Esophagus muscularis mucosa (tissue), 4 donors: ENCODE results near the gene PLCD1. TPM values are rescaled to one million over a fixed set of nuclear protein-coding genes. Genes with fewer than 3 reads are reported as not detected.

ENCODE experiments used
- DNase-seq: peaks from one replicate; pipeline ENCODE4 v3.0.0-alpha.2; 2017; ENCODE audit errors: extremely low spot score
- H3K27ac ChIP-seq, 4 donors: fragments of 200-600 bp; sonication (generic); replicated peaks in 1 of 4; 1 replicate in 3 of 4; 2 replicates in 1 of 4; pipeline ENCODE4 v1.5.1; 2016 to 2019; ENCODE audit warnings: mild to moderate bottlenecking in 1 of 4
- H3K27me3 ChIP-seq, 4 donors: fragments of 200-600 bp; sonication (generic); one replicate each; pipeline versions ENCODE4 v1.5.1 to v1.6.0; 2016 to 2019
- H3K36me3 ChIP-seq, 4 donors: fragments of 200-600 bp; sonication (generic); one replicate each; pipeline ENCODE4 v1.5.1; 2016 to 2019
- H3K4me1 ChIP-seq, 4 donors: fragments of 200-600 bp; sonication (generic); one replicate each; pipeline ENCODE4 v1.5.1; 2016 to 2019
- H3K4me3 ChIP-seq, 4 donors: fragments of 200-600 bp; sonication (generic); 1 replicate in 2 of 4; 2 replicates in 2 of 4; pipeline ENCODE4 v1.5.1; 2016 to 2019; ENCODE audit warnings: mild to moderate bottlenecking in 4 of 4, moderate library complexity in 1 of 4
- H3K9me3 ChIP-seq, 4 donors: fragments of 200-600 bp; sonication (generic); 1 replicate in 3 of 4; 2 replicates in 1 of 4; pipeline ENCODE4 v1.5.1; 2016 to 2019
- CTCF ChIP-seq, 3 experiments: fragments of 200-600 bp in 2 of 3; fragments of 450-650 bp in 1 of 3; sonication (generic) in 2 of 3; IDR thresholded peaks; one replicate each; pipeline ENCODE4 v1.5.1; 2017 to 2019; ENCODE audit warnings: antibody characterized with exemption in 3 of 3, mild to moderate bottlenecking in 2 of 3, moderate library complexity in 1 of 3
- EP300 ChIP-seq: sonication (generic); formaldehyde crosslinking; IDR thresholded peaks from one replicate; pipeline ENCODE4 v1.6.1; 2017; ENCODE audit warnings: antibody characterized with exemption
- POLR2A ChIP-seq: fragments of 450-650 bp; IDR thresholded peaks from one replicate; pipeline ENCODE4 v1.6.1; 2017; ENCODE audit warnings: antibody characterized with exemption, moderate library complexity, mild to moderate bottlenecking, low read depth
- POLR2AphosphoS5 ChIP-seq, 2 donors: sonication (generic); formaldehyde crosslinking; IDR thresholded peaks; one replicate each; pipeline ENCODE4 v1.6.1; 2017; ENCODE audit warnings: antibody characterized with exemption in 2 of 2
- WGBS: methylation state at CpG from one replicate; pipeline ENCODE4 v1.1.5; 2018; 5-methylcytosine and 5-hydroxymethylcytosine counted together
- intact Hi-C: fragments of 100-400 bp; cut with DNase I; formaldehyde crosslinking; loops from one replicate; pipeline ENCODE4 v1.15.1; 2023
- total RNA-seq, 4 donors: library from RNA; depleted of rRNA; stranded (reverse); fragments of >200 nt; gene quantifications; one replicate each; pipeline versions ENCODE4 v1.1.0 to v1.2.1, GENCODE V29; 2016

The PLCD1 gene
- total RNA-seq, 4 donors from 2014 or later, result 21.0 to 35.3 (median 28.5) TPM

- no peak for TF ChIP-seq EP300
- intact Hi-C loops, result no loop called here
- Histone ChIP-seq H3K4me3 (no peak overlapping the region), H3K27me3 (no peaks in the 10 kb centered on the region), H3K4me1 (peaks cover 0 to 2% (median 0%) of the 10 kb centered on the region in 4 donors), H3K27ac (no peak overlapping the region), H3K36me3 (peaks cover 24 to 68% (median 55%) of the 10 kb centered on the region in 4 donors), H3K9me3 (peaks cover 0 to 9% (median 3%) of the 10 kb centered on the region in 4 donors)
- no peak for DNase-seq
- 84% methylated on average over 5 of the region's 9 CpGs for WGBS
These were observed 11.8 kb downstream of the PLCD1 start for GRCh38 chr3:38017445-38018295.

GRCh38 chr3:38016847-38017444, 12.5 kb downstream of the PLCD1 start:
- no peak for DNase-seq
- intact Hi-C loops, result no loop called here

GRCh38 chr3:38016410-38016809, 13.0 kb downstream of the PLCD1 start:
- Histone ChIP-seq H3K27ac (no peak overlapping the region), H3K27me3 (no peaks in the 10 kb centered on the region), H3K36me3 (peaks cover 24 to 74% (median 57%) of the 10 kb centered on the region in 4 donors), H3K9me3 (peaks cover 0 to 9% (median 3%) of the 10 kb centered on the region in 4 donors), H3K4me3 (no peak overlapping the region), H3K4me1 (no peaks in the 10 kb centered on the region)
- TF ChIP-seq POLR2A (no peak), POLR2AphosphoS5 (IDR thresholded peaks at IDR 0.05) (no peak), CTCF (IDR thresholded peaks at IDR 0.05) (no peak), EP300 (no peak)
- no peak for DNase-seq
- 96% methylated on average over 13 of the region's 13 CpGs for WGBS
- intact Hi-C loops, result no loop called here

More at GRCh38 chr3:38016847-38017444, 12.5 kb downstream of the PLCD1 start:
- H3K9me3 ChIP-seq, result peaks cover 0 to 9% (median 3%) of the 10 kb centered on the region in 4 donors
- peaks cover 24 to 71% (median 55%) of the 10 kb centered on the region in 4 donors for H3K36me3 ChIP-seq
- TF ChIP-seq POLR2AphosphoS5 (IDR thresholded peaks at IDR 0.05), result no peak
- no peak for TF ChIP-seq EP300
- TF ChIP-seq CTCF (IDR thresholded peaks at IDR 0.05), result no peak
- TF ChIP-seq POLR2A, result no peak
- H3K4me1 ChIP-seq, result no peaks in the 10 kb centered on the region
- H3K27ac ChIP-seq, result no peak overlapping the region
- H3K27me3 ChIP-seq, result no peaks in the 10 kb centered on the region
- no peak overlapping the region for H3K4me3 ChIP-seq
- 89% methylated on average over 5 of the region's 6 CpGs for WGBS

- TF ChIP-seq CTCF (IDR thresholded peaks at IDR 0.05), result no peak
- peaks cover 0 to 9% (median 3%) of the 10 kb centered on the region in 4 donors for H3K9me3 ChIP-seq
- H3K4me3 ChIP-seq, result no peak overlapping the region
- 87% methylated on average over 2 of the region's 3 CpGs for WGBS
- no peaks in the 10 kb centered on the region for H3K27me3 ChIP-seq
- H3K4me1 ChIP-seq, result no peaks in the 10 kb centered on the region
- peaks cover 28 to 79% (median 62%) of the 10 kb centered on the region in 4 donors for H3K36me3 ChIP-seq
- intact Hi-C loops, result no loop called here
- DNase-seq, result no peak
- H3K27ac ChIP-seq, result no peak overlapping the region
These were observed 13.5 kb downstream of the PLCD1 start for GRCh38 chr3:38015984-38016383.

- Histone ChIP-seq H3K9me3 (peaks cover 0 to 9% (median 3%) of the 10 kb centered on the region in 4 donors), H3K36me3 (peaks cover 31 to 84% (median 66%) of the 10 kb centered on the region in 4 donors), H3K4me1 (no peaks in the 10 kb centered on the region), H3K4me3 (no peak overlapping the region), H3K27ac (no peak overlapping the region), H3K27me3 (no peaks in the 10 kb centered on the region)
- TF ChIP-seq POLR2A, result no peak
- TF ChIP-seq POLR2AphosphoS5 (IDR thresholded peaks at IDR 0.05), result no peak
- TF ChIP-seq EP300, result no peak
- no peak for TF ChIP-seq CTCF (IDR thresholded peaks at IDR 0.05)
- WGBS, result 85% methylated on average over 3 of the region's 3 CpGs
- intact Hi-C loops, result no loop called here
- DNase-seq, result no peak
These were observed 14.0 kb downstream of the PLCD1 start for GRCh38 chr3:38015485-38015884.
